HG03442 (cell line): ENCODE data around the gene TRIM48.
"Not testable (repeated sequence)": the region's sequence is repeated elsewhere in the genome, so short reads cannot be mapped to it uniquely, and the experiment has no call there.

Source experiments
- ATAC-seq: cut with Tn5 transposase; IDR thresholded peaks from one replicate; pipeline ENCODE4 v1.9.1; 2021; ENCODE audit warnings: mild to moderate bottlenecking, moderate library complexity; ENCODE audit not compliant: unreplicated experiment

Gene TRIM48, protein sequence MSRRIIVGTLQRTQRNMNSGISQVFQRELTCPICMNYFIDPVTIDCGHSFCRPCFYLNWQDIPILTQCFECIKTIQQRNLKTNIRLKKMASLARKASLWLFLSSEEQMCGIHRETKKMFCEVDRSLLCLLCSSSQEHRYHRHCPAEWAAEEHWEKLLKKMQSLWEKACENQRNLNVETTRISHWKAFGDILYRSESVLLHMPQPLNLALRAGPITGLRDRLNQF

DNA sequence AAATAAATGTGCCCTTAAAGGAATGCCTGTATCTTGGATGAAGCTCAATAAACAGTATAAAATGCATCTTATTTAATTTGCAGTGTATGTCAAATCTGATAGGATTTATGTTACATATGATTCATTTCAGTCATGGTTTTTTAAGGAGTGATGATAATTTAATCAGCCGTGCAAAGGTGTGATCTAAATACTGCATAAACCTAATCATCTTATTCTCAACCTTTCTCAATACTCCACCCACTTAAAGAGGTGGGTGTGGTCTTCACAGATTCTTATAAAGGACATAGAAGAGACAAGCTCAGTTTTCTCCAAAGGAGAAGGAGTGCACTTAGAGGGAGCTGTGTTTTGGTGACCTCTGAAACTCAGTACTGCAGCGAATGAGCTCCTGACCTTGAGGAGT lies at the start of gene TRIM48:
TSS of gene TRIM48 (plus strand) at position 301 of the 400 bp plus-strand sequence. CDS start 113 bp downstream, outside the sequence.
- ATAC-seq = not testable (repeated sequence)

DNA sequence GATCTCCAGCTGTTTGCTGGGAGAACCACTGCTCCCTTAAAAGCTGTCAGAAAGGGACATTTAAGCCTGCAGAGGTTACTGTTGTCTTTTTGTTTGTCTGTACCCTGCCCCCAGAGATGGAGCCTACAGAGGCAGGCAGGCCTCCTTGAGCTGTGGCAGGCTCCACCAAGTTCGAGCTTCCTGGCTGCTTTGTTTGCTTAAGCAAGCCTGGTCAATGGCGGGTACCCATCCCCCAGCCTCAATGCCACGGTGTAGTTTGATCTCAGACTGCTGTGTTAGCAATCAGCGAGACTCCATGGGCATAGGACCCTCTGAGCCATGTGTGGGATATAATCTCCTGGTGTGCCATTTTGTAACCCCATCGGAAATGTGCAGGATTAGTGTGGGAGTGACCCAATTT lies 23.6 kb upstream of the TRIM48 start:
- not testable (repeated sequence) for ATAC-seq

DNA sequence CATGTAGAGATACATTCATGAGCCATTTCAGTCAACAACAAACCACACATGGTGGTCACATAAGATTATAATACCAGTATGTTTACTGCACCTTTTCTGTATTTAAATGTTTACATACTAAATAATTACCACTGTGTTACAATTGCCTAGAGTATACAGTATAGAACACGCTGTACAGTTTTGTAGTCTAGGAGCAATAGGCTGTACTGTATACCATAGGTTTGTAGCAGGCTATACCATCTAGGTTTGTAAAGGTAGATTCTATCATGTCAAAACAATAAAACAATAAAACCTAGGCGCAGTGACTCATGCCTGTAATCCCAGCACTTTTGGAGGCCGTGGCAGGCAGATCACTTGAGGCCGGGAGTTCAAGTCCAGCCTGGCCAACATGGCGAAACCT lies 1.1 kb downstream of the TRIM48 start:
- no peak for ATAC-seq
